IPS-NIHi11 (cell line): ENCODE data around the gene FOXA3.

ENCODE experiments used
- DNase-seq: peaks from one replicate; pipeline ENCODE4 v3.0.0; 2012; ENCODE audit warnings: mixed read lengths, low spot score

Gene FOXA3

GRCh38 chr19:45874620-45874966 lies 10.5 kb downstream of the FOXA3 start:
- DNase-seq = no peak

- no peak for DNase-seq
Observed at GRCh38 chr19:45876161-45876410, 12.0 kb downstream of the FOXA3 start.

GRCh38 chr19:45876411-45877197 lies 12.5 kb downstream of the FOXA3 start:
- DNase-seq = peak; percentile 63

- no peak for DNase-seq
Observed at GRCh38 chr19:45878043-45878794, 14.1 kb downstream of the FOXA3 start.

- no peak for DNase-seq
Observed at GRCh38 chr19:45879055-45879454, 14.9 kb downstream of the FOXA3 start.

- no peak for DNase-seq
Observed at GRCh38 chr19:45879971-45880370, 15.8 kb downstream of the FOXA3 start.

- DNase-seq = no peak
Observed at GRCh38 chr19:45881082-45881908, 17.2 kb downstream of the FOXA3 start.

- DNase-seq = no peak
Observed at GRCh38 chr19:45881909-45882528, 17.9 kb downstream of the FOXA3 start.

GRCh38 chr19:45882652-45883585 lies 18.8 kb downstream of the FOXA3 start:
- peak; percentile 82 for DNase-seq

- no peak for DNase-seq
Observed at GRCh38 chr19:45883586-45883880, 19.4 kb downstream of the FOXA3 start.

- DNase-seq = no peak
Observed at GRCh38 chr19:45883881-45884681, 20.0 kb downstream of the FOXA3 start.

GRCh38 chr19:45884682-45885555 lies 20.8 kb downstream of the FOXA3 start:
- DNase-seq = no peak

GRCh38 chr19:45885556-45886426 lies 21.7 kb downstream of the FOXA3 start, which contains the start of gene IRF2BP1:
TSS of gene IRF2BP1 (minus strand) at chr19:45886141. CDS start at chr19:45885774, 367 bp downstream.
- peak; percentile 86 for DNase-seq

- DNase-seq = peak; percentile 92
Observed at GRCh38 chr19:45886427-45887199, 22.5 kb downstream of the FOXA3 start.

- DNase-seq = no peak
Observed at GRCh38 chr19:45887200-45887710, 23.1 kb downstream of the FOXA3 start.

- DNase-seq = no peak
Observed at GRCh38 chr19:45889210-45889885, 25.2 kb downstream of the FOXA3 start.

- DNase-seq = no peak
Observed at GRCh38 chr19:45890877-45891276, 26.8 kb downstream of the FOXA3 start.
